ENCODE data around the gene ERC2.
A peak's percentile ranks its signal among the peaks of the same experiment; 100 is the strongest.

Gene ERC2

GRCh38 chr3:55521738-55522421 is 946.4 kb downstream of the ERC2 start:
- DNase-seq (ENCODE audit: low read depth): no peak
- no peak for TF ChIP-seq CTCF (IDR thresholded peaks at IDR 0.05; ENCODE audit: control insufficient read depth, extremely low read depth, insufficient read depth)
- H3K4me3 ChIP-seq (ENCODE audit: low read depth, low read length): no peak overlapping the region

- H3K4me3 ChIP-seq (ENCODE audit: low read depth, low read length): no peak overlapping the region
- no peak for DNase-seq (ENCODE audit: low read depth)
- TF ChIP-seq CTCF (IDR thresholded peaks at IDR 0.05; ENCODE audit: control insufficient read depth, extremely low read depth, insufficient read depth): no peak
Measured at GRCh38 chr3:55521064-55521737, 947.1 kb downstream of the ERC2 start.

GRCh38 chr3:55519019-55519418 is 949.2 kb downstream of the ERC2 start:
- no peak for TF ChIP-seq CTCF (IDR thresholded peaks at IDR 0.05; ENCODE audit: control insufficient read depth, extremely low read depth, insufficient read depth)
- H3K4me3 ChIP-seq (ENCODE audit: low read depth, low read length): no peak overlapping the region
- no peak for DNase-seq (ENCODE audit: low read depth)

DNA sequence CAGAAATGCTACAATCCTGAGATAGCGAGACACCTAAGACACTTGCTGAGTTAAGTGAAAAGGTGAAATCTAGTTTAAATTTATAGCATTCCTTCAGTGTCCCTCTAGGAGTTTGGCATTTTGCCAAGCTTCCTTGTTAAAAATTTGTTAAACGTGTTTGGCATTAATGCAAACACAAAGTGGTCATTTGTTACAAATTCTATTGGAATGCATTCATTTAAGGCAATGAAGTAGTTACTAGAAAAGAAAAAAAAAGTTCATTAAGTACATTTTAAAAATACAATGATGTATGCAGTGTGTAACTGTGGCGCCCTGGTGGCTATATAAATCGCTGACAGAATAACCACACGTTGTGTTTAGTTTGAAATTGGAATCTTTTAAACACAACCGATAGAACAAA is 949.8 kb downstream of the ERC2 start:
- DNase-seq (ENCODE audit: low read depth): peak; percentile 30
- TF ChIP-seq CTCF (IDR thresholded peaks at IDR 0.05; ENCODE audit: control insufficient read depth, extremely low read depth, insufficient read depth): no peak
- no peak overlapping the region for H3K4me3 ChIP-seq (ENCODE audit: low read depth, low read length)

DNA sequence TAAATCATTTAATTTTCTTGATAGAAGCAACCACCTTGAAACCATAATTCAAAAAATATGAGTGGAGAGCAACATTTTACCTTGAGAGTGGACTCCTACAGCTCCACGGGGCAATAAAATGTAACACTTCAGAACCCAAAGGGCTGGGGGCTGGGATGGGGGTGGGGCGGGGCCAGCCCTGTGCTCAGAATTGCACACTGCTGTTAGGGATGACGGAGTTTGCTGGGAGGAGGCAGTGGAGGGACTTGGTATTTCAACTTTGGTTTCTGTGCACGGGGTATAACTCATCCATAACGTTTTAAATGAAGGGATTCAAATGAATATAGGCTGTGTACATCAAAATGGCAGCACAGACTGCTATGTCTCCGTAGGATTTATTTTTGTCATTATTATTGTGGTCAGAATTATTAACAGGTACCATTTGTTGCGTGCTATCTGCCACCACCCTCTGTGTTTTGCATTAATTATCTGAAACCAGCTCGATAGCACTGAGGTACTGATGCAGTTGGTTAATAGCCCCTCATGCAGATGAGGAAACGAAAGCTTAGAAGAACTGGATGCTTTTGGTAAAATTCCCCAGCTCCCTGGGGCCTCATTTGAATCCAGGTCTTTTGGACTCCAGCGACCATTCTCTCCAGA is 951.8 kb downstream of the ERC2 start:
- no peak overlapping the region for H3K4me3 ChIP-seq (ENCODE audit: low read depth, low read length)
- DNase-seq (ENCODE audit: low read depth): no peak
- TF ChIP-seq CTCF (IDR thresholded peaks at IDR 0.05; ENCODE audit: control insufficient read depth, extremely low read depth, insufficient read depth): no peak

GRCh38 chr3:55515550-55516246 is 952.6 kb downstream of the ERC2 start:
- no peak overlapping the region for H3K4me3 ChIP-seq (ENCODE audit: low read depth, low read length)
- no peak for DNase-seq (ENCODE audit: low read depth)
- no peak for TF ChIP-seq CTCF (IDR thresholded peaks at IDR 0.05; ENCODE audit: control insufficient read depth, extremely low read depth, insufficient read depth)

All from LNCaP clone FGC (cell line).